T-helper 2 cell treated with Interferon-gamma antibody and Interleukin-4, amounts not matched to agents 5 μg/mL and 100 μg/mL, for 36 hours (primary cell): ENCODE measurements around the gene ATP2B2.

Experiments
- DNase-seq: peaks from one replicate; pipeline ENCODE4 v3.0.0; 2021; ENCODE audit warnings: low spot score
- H3K27ac Mint-ChIP-seq: one replicate; pipeline ENCODE4 v1.8.0; 2021; ENCODE audit warnings: mild to moderate bottlenecking, mixed read lengths
- H3K27me3 Mint-ChIP-seq: one replicate; pipeline ENCODE4 v1.8.0; 2021; ENCODE audit warnings: low read depth, mixed read lengths
- H3K36me3 Mint-ChIP-seq: one replicate; pipeline ENCODE4 v1.8.0; 2021; ENCODE audit warnings: low read depth, mixed read lengths
- H3K4me1 Mint-ChIP-seq: one replicate; pipeline ENCODE4 v1.8.0; 2021; ENCODE audit warnings: low read depth, mixed read lengths
- H3K4me3 Mint-ChIP-seq: one replicate; pipeline ENCODE4 v1.8.0; 2022; ENCODE audit warnings: mild to moderate bottlenecking, moderate library complexity, mixed read lengths
- H3K9me3 Mint-ChIP-seq: one replicate; pipeline ENCODE4 v1.8.0; 2021; ENCODE audit warnings: mixed read lengths

Gene ATP2B2

GRCh38 chr3:10428406-10429091, 76.8 kb downstream of the ATP2B2 start:
- Mint-ChIP-seq H3K27me3 (no peaks in the 10 kb centered on the region), H3K27ac (no peak overlapping the region), H3K4me3 (no peak overlapping the region), H3K9me3 (no peaks in the 10 kb centered on the region), H3K4me1 (no peaks in the 10 kb centered on the region), H3K36me3 (no peaks in the 10 kb centered on the region)
- DNase-seq, result no peak

- H3K4me1 Mint-ChIP-seq, result no peaks in the 10 kb centered on the region
Measured at GRCh38 chr3:10426346-10427220, 78.8 kb downstream of the ATP2B2 start.

GRCh38 chr3:10423171-10423882, 82.1 kb downstream of the ATP2B2 start:
- Mint-ChIP-seq H3K9me3 (no peaks in the 10 kb centered on the region), H3K4me3 (no peak overlapping the region), H3K36me3 (no peaks in the 10 kb centered on the region), H3K27ac (no peak overlapping the region), H3K27me3 (no peaks in the 10 kb centered on the region), H3K4me1 (peaks cover 4% of the 10 kb centered on the region)
- DNase-seq, result no peak

More at GRCh38 chr3:10426346-10427220, 78.8 kb downstream of the ATP2B2 start:
- no peaks in the 10 kb centered on the region for H3K27me3 Mint-ChIP-seq
- H3K36me3 Mint-ChIP-seq, result no peaks in the 10 kb centered on the region
- no peak overlapping the region for H3K27ac Mint-ChIP-seq
- DNase-seq, result no peak
- no peaks in the 10 kb centered on the region for H3K9me3 Mint-ChIP-seq
- no peak overlapping the region for H3K4me3 Mint-ChIP-seq

- DNase-seq, result no peak
- Mint-ChIP-seq H3K4me1 (peaks cover 4% of the 10 kb centered on the region), H3K27ac (no peak overlapping the region), H3K9me3 (no peaks in the 10 kb centered on the region), H3K27me3 (peaks cover 2% of the 10 kb centered on the region), H3K36me3 (no peaks in the 10 kb centered on the region), H3K4me3 (no peak overlapping the region)
Measured at GRCh38 chr3:10421996-10422395, 83.4 kb downstream of the ATP2B2 start.

GRCh38 chr3:10420745-10421475, 84.5 kb downstream of the ATP2B2 start:
- DNase-seq, result no peak
- H3K36me3 Mint-ChIP-seq, result no peaks in the 10 kb centered on the region

GRCh38 chr3:10419637-10420232, 85.7 kb downstream of the ATP2B2 start:
- Mint-ChIP-seq H3K36me3 (no peaks in the 10 kb centered on the region), H3K9me3 (no peaks in the 10 kb centered on the region), H3K4me1 (peaks cover 4% of the 10 kb centered on the region), H3K27ac (no peak overlapping the region), H3K27me3 (peaks cover 6% of the 10 kb centered on the region), H3K4me3 (no peak overlapping the region)
- DNase-seq, result peak; percentile 10

More at GRCh38 chr3:10420745-10421475, 84.5 kb downstream of the ATP2B2 start:
- no peak overlapping the region for H3K4me3 Mint-ChIP-seq
- H3K27ac Mint-ChIP-seq, result no peak overlapping the region
- H3K27me3 Mint-ChIP-seq, result peaks cover 6% of the 10 kb centered on the region
- peaks cover 4% of the 10 kb centered on the region for H3K4me1 Mint-ChIP-seq
- H3K9me3 Mint-ChIP-seq, result no peaks in the 10 kb centered on the region

GRCh38 chr3:10417847-10418246, 87.5 kb downstream of the ATP2B2 start:
- Mint-ChIP-seq H3K27ac (no peak overlapping the region), H3K4me3 (no peak overlapping the region), H3K4me1 (peaks cover 4% of the 10 kb centered on the region), H3K27me3 (peaks cover 6% of the 10 kb centered on the region), H3K36me3 (no peaks in the 10 kb centered on the region), H3K9me3 (no peaks in the 10 kb centered on the region)
- no peak for DNase-seq

- DNase-seq, result no peak
- Mint-ChIP-seq H3K4me3 (no peak overlapping the region), H3K36me3 (no peaks in the 10 kb centered on the region), H3K27me3 (peaks cover 6% of the 10 kb centered on the region), H3K27ac (no peak overlapping the region), H3K9me3 (no peaks in the 10 kb centered on the region), H3K4me1 (peaks cover 4% of the 10 kb centered on the region)
Measured at GRCh38 chr3:10416730-10417300, 88.6 kb downstream of the ATP2B2 start.

GRCh38 chr3:10413041-10413440, 92.3 kb downstream of the ATP2B2 start:
- Mint-ChIP-seq H3K4me3 (no peak overlapping the region), H3K36me3 (no peaks in the 10 kb centered on the region), H3K27ac (no peak overlapping the region), H3K9me3 (no peaks in the 10 kb centered on the region), H3K27me3 (peaks cover 6% of the 10 kb centered on the region), H3K4me1 (no peaks in the 10 kb centered on the region)
- no peak for DNase-seq

- H3K4me1 Mint-ChIP-seq, result no peaks in the 10 kb centered on the region
- H3K27ac Mint-ChIP-seq, result no peak overlapping the region
Measured at GRCh38 chr3:10411598-10412332, 93.6 kb downstream of the ATP2B2 start.

GRCh38 chr3:10410383-10411002, 94.9 kb downstream of the ATP2B2 start:
- no peak overlapping the region for H3K27ac Mint-ChIP-seq
- H3K4me3 Mint-ChIP-seq, result no peak overlapping the region
- no peaks in the 10 kb centered on the region for H3K27me3 Mint-ChIP-seq
- no peaks in the 10 kb centered on the region for H3K4me1 Mint-ChIP-seq
- no peak for DNase-seq
- no peaks in the 10 kb centered on the region for H3K36me3 Mint-ChIP-seq
- H3K9me3 Mint-ChIP-seq, result no peaks in the 10 kb centered on the region

More at GRCh38 chr3:10411598-10412332, 93.6 kb downstream of the ATP2B2 start:
- Mint-ChIP-seq H3K9me3 (no peaks in the 10 kb centered on the region), H3K36me3 (no peaks in the 10 kb centered on the region), H3K4me3 (no peak overlapping the region), H3K27me3 (peaks cover 4% of the 10 kb centered on the region)
- no peak for DNase-seq

GRCh38 chr3:10408680-10409079, 96.7 kb downstream of the ATP2B2 start:
- Mint-ChIP-seq H3K36me3 (no peaks in the 10 kb centered on the region), H3K27me3 (no peaks in the 10 kb centered on the region), H3K27ac (no peak overlapping the region), H3K4me3 (no peak overlapping the region), H3K9me3 (no peaks in the 10 kb centered on the region), H3K4me1 (no peaks in the 10 kb centered on the region)
- no peak for DNase-seq
